Chondrocyte (in vitro differentiated cells): ENCODE results near the gene NWD2. TPM values are rescaled to one million over a fixed set of nuclear protein-coding genes. Genes with fewer than 3 reads are reported as not detected.

Experiments
- DNase-seq: peaks from one replicate; pipeline ENCODE4 v3.0.0; 2021; ENCODE audit warnings: mixed read lengths, low spot score
- H3K27ac Mint-ChIP-seq: one replicate; pipeline ENCODE4 v1.8.0; 2021; ENCODE audit warnings: mild to moderate bottlenecking, moderate library complexity, mixed read lengths; ENCODE audit not compliant: unreplicated experiment
- H3K27me3 Mint-ChIP-seq: 2 replicates; pipeline ENCODE4 v1.8.0; 2021; ENCODE audit warnings: low read depth, mixed read lengths
- H3K36me3 Mint-ChIP-seq: 2 replicates; pipeline ENCODE4 v1.8.0; 2021; ENCODE audit warnings: low read depth, mixed read lengths
- H3K4me1 Mint-ChIP-seq: 2 replicates; pipeline ENCODE4 v1.8.0; 2021; ENCODE audit warnings: low read depth, mild to moderate bottlenecking, mixed read lengths
- H3K4me3 Mint-ChIP-seq: one replicate; pipeline ENCODE4 v1.8.0; 2021; ENCODE audit warnings: mild to moderate bottlenecking, moderate library complexity, mixed read lengths; ENCODE audit not compliant: unreplicated experiment
- H3K9me3 Mint-ChIP-seq: 2 replicates; pipeline ENCODE4 v1.8.0; 2021; ENCODE audit warnings: low read depth, mixed read lengths
- CTCF ChIP-seq: fragments of 200-600 bp; sonication (generic); IDR thresholded peaks from 2 replicates; pipeline ENCODE4 v1.5.0; 2021; ENCODE audit warnings: antibody characterized with exemption, mild to moderate bottlenecking, moderate library complexity
- total RNA-seq: library from RNA; stranded (reverse); gene quantifications from 3 replicates; pipeline ENCODE4 v1.2.1, GENCODE V29; 2021

Gene NWD2
- total RNA-seq, 1 donor from 2014 or later: not detected

GRCh38 chr4:37279894-37280592 lies 35.5 kb downstream of the NWD2 start:
- Mint-ChIP-seq H3K27ac (no peak overlapping the region), H3K4me1 (no peaks in the 10 kb centered on the region), H3K9me3 (peaks cover 10% of the 10 kb centered on the region), H3K27me3 (peaks cover 5% of the 10 kb centered on the region), H3K36me3 (no peaks in the 10 kb centered on the region), H3K4me3 (no peak overlapping the region)
- no peak for DNase-seq
- no peak for TF ChIP-seq CTCF

GRCh38 chr4:37299468-37299867 lies 54.9 kb downstream of the NWD2 start:
- TF ChIP-seq CTCF: no peak
- H3K27me3 Mint-ChIP-seq: peaks cover 5% of the 10 kb centered on the region
- no peaks in the 10 kb centered on the region for H3K4me1 Mint-ChIP-seq
- DNase-seq: no peak
- no peaks in the 10 kb centered on the region for H3K36me3 Mint-ChIP-seq
- H3K9me3 Mint-ChIP-seq: no peaks in the 10 kb centered on the region
- no peak overlapping the region for H3K4me3 Mint-ChIP-seq
- H3K27ac Mint-ChIP-seq: no peak overlapping the region

- Mint-ChIP-seq H3K27ac (no peak overlapping the region), H3K27me3 (peaks cover 5% of the 10 kb centered on the region), H3K36me3 (no peaks in the 10 kb centered on the region), H3K4me3 (no peak overlapping the region), H3K4me1 (no peaks in the 10 kb centered on the region), H3K9me3 (peaks cover 5% of the 10 kb centered on the region)
- DNase-seq: no peak
- TF ChIP-seq CTCF: no peak
Observed at GRCh38 chr4:37304612-37305011, 60.1 kb downstream of the NWD2 start.

- DNase-seq: no peak
- H3K9me3 Mint-ChIP-seq: peaks cover 8% of the 10 kb centered on the region
Observed at GRCh38 chr4:37305984-37306383, 61.4 kb downstream of the NWD2 start.

GRCh38 chr4:37317104-37317643 lies 72.6 kb downstream of the NWD2 start:
- no peak for TF ChIP-seq CTCF
- H3K27me3 Mint-ChIP-seq: no peaks in the 10 kb centered on the region
- H3K27ac Mint-ChIP-seq: no peak overlapping the region
- no peak overlapping the region for H3K4me3 Mint-ChIP-seq
- peaks cover 1% of the 10 kb centered on the region for H3K36me3 Mint-ChIP-seq
- peaks cover 27% of the 10 kb centered on the region for H3K9me3 Mint-ChIP-seq
- no peaks in the 10 kb centered on the region for H3K4me1 Mint-ChIP-seq
- no peak for DNase-seq

More at GRCh38 chr4:37305984-37306383, 61.4 kb downstream of the NWD2 start:
- TF ChIP-seq CTCF: no peak
- H3K36me3 Mint-ChIP-seq: no peaks in the 10 kb centered on the region
- no peak overlapping the region for H3K27ac Mint-ChIP-seq
- no peaks in the 10 kb centered on the region for H3K27me3 Mint-ChIP-seq
- no peaks in the 10 kb centered on the region for H3K4me1 Mint-ChIP-seq
- no peak overlapping the region for H3K4me3 Mint-ChIP-seq
